Left renal cortex interstitium (tissue), 4 donors: ENCODE data around the gene CDH3. TPM values are rescaled to one million over a fixed set of nuclear protein-coding genes. Genes with fewer than 3 reads are reported as not detected.

ENCODE experiments used
- DNase-seq, 4 donors: peaks; one replicate each; pipeline ENCODE4 v3.0.0-alpha.2; 2013; ENCODE audit warnings: low read depth in 4 of 4, low spot score in 2 of 4, missing footprints in 1 of 4
- polyA plus RNA-seq, 4 donors: library from polyadenylated mRNA; unstranded; fragments of 120-200 nt; gene quantifications; one replicate each; pipeline ENCODE4 v1.2.1, GENCODE V29; 2013; ENCODE audit not compliant: insufficient read length in 4 of 4

Gene CDH3
- polyA plus RNA-seq, 4 donors: 59.6 to 67.4 (median 62.9) TPM

DNA sequence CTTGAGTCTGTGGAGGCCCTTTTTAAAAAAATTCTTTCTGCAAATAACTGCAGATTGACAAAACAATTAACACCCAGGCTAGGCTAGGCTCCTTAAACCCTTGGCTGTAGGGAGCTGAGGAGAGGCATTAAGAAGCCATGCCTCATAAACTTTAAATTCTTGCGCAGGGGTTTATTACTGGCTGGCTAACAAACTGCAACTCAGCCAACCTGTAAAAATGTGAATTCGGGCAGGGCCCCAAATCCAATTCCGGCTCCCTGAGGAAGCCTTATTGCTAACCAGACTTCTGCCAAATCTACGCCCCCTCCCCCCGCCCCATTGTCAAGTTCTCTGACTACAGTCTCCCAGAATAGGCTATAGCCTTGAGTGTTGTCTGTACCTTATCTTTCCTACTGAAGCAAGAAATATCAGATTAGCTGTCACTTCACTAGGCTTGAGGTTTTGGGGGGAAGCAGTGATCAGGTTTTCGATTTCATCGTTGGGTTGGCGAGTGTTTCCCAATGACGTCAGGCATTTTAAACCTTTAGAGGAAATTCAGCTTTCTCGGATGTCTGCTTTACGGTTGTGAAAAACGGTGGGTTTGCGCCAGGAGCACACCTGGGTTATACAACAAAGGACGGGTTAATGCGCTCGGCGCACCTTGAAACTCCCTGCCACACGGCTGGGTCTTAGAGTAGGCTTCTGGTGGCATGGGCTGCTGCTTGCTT, 2.0 kb downstream of the CDH3 start:
- no peak for DNase-seq

GRCh38 chr16:68651136-68651535, 6.0 kb downstream of the CDH3 start:
- DNase-seq: no peak

DNA sequence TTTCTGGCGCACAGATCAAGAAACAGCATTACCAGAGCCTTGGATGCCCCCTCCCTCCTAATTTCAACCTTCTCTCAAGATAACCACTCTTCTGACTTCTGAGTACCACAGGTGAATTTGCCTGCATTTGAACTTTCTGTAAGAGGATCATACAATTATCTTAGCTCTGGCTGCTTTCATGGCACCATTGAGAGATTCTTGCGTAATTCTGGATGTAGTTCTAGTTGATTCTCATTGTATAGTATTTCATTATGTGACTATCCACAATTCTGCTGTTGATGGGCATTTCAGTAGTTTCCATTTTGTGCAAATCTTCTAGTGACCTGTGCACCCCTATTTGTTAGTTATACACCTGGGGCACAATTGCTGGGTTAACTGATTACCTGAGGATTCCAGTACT, 7.5 kb downstream of the CDH3 start:
- no peak for DNase-seq

DNA sequence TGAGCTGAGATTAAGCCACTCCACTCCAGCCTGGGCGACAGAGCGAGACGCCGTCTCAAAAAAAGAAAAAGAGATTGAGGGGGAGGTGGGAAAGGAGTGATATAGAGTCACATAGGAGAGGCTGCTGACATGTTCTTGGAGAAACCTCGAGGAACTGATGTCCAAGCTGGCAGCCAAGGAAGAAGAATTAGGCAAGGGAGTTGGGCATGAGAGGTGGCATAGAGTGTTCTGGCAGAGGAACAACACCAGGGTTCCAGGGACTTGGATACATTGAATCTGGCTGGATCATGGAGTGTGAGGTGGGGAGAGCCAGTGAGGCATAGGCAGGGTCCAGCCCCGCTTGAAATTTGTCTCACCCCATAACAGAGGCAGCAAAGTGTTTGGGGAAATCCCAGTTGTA, 10.7 kb downstream of the CDH3 start:
- DNase-seq: no peak

GRCh38 chr16:68656751-68657150, 11.6 kb downstream of the CDH3 start:
- no peak for DNase-seq

DNA sequence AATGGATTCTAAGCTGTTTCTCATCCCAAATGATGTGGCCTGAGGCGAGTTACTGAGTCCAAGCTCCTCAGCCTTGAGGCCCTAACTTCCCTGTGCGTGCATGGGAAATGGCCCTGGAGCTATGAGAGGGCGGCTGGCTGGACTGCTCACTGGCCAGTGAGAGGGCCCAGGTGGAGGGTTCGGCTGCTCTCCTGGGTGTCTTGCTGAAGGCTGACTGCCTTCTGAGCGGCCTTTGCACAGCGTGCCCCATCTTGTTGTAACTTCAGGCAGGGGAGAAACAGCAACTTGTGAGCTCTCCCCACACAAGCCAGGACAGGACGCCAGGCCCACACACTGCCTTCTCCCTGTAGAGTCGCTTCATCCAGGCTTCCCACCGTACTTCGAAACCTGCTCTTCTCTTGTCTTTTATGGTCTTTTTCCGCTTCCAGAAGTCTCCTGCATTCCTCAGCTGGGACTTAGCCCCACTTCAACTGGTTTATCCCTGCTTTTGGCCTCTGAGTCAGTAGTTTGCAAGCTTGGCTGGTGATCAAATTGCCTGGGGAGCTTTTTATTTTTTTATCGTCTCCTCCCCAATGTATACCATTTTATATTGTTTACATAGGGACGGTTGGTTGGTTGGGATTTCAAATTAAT, 13.3 kb downstream of the CDH3 start:
- no peak for DNase-seq

DNA sequence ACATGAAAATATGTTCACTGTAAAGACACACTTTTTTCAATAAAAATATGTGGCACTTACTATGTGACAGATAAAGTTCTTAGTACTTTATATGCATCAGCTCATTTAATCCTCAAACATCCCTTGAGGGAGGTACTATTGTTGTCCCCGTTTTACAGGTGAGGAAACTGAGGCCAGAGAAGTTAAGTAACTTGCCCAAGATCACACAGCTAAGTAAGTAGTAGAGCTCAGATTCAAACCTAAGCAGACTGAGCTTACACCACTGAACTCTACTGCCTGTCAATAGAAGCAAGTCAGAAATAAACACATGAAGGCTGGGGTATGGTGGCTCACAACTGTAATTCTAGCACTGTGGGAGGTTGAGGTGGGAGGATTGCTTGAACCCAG, 13.9 kb downstream of the CDH3 start:
- DNase-seq: no peak

- DNase-seq: no peak
Observed at GRCh38 chr16:68659412-68660358, 14.6 kb downstream of the CDH3 start.

GRCh38 chr16:68660359-68660795, 15.3 kb downstream of the CDH3 start:
- no peak for DNase-seq

GRCh38 chr16:68662035-68662434, 16.9 kb downstream of the CDH3 start:
- DNase-seq: no peak

DNA sequence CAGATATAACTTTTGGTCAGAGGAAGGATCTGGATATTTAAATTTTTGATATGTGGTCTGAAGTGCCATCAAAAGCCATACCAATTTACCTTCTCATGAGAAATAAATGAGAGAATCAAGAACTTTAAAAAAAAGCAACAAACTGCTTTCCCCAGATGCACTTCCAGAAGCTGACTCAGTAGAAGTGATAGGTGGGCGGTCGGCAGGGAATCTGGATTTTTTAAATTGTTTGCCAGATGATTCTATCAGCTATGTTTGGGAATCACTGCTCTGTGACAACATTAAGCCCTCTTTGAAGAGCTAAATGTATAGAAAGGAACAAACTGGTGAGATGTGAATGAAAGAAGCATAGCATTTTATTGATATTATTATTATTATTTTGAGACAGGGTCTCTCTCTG, 19.2 kb downstream of the CDH3 start:
- DNase-seq: no peak

GRCh38 chr16:68665501-68665900, 20.4 kb downstream of the CDH3 start:
- no peak for DNase-seq

- DNase-seq: no peak
Observed at GRCh38 chr16:68668266-68668665, 23.2 kb downstream of the CDH3 start.

GRCh38 chr16:68676113-68676860, 31.2 kb downstream of the CDH3 start:
- DNase-seq: no peak

DNA sequence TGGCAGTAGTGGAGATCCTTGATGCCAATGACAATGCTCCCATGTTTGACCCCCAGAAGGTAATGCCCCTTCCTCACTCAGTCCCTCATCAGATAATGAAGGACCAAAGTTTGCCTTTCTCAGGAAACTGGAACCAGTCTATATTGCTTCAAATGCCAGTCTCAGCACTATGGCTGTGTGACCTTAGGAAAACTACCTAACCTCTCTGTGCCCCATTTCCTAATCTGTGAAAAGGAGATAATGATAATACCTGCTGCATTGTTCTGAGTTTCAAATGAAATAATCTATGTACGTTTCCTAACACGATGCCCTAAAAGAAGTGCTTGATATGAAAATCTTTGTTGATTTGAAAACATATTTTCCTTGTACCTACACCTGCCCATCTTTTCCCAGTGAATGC, 35.9 kb downstream of the CDH3 start:
- no peak for DNase-seq

GRCh38 chr16:68685685-68686478, 40.8 kb downstream of the CDH3 start:
- DNase-seq: no peak

DNA sequence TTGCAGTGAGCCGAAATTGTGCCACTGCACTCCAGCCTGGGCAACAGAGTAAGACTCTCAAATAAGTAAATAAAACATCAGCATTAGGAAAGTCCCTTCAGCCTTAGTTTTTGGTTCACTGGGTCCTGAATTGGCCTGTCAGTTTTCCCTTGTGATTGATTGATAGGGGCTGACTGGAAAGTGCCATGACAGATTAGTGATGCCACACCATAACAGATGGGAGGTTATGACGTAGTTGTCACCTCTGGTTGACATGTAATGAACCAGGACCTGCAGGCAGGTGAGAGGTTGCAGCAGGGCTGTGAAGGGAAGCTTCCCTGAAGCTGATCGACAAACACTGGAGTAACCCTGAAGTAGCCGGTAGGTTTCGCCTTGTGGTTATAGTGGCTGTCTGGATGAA, 41.8 kb downstream of the CDH3 start:
- no peak for DNase-seq

- DNase-seq: no peak
Observed at GRCh38 chr16:68689921-68690320, 44.8 kb downstream of the CDH3 start.

DNA sequence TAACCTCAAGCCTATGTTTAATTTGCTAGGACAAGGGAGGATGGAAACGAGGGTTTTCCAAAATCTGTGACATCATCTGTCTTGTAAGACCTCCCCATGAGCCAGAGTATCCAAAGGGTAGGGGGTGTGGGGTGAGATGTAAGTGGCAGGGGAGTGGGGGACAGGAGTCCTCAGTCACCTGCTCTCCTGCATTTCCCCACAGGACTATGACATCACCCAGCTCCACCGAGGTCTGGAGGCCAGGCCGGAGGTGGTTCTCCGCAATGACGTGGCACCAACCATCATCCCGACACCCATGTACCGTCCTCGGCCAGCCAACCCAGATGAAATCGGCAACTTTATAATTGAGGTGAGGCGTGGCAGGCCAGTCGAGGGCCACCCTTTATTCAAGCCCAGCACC, 50.5 kb downstream of the CDH3 start:
- DNase-seq: no peak

GRCh38 chr16:68696514-68696913, 51.4 kb downstream of the CDH3 start:
- DNase-seq: no peak
